OCI-LY7 (cell line): ENCODE data around the gene NELFCD. TPM values are rescaled to one million over a fixed set of nuclear protein-coding genes. Genes with fewer than 3 reads are reported as not detected.

Experiments used
- BruUV-seq: library from RNA; stranded (reverse); fragments of 400-500 nt; replicated peaks from 2 replicates; lab custom pipeline; 2021; lab: Mats Ljungman, UMichigan
- CTCF ChIA-PET: fragments of 300-600 bp; sonication (Branson Sonifier 250); formaldehyde crosslinking; loops from one replicate; lab custom pipeline; 2022; ENCODE audit warnings: antibody characterized with exemption; ENCODE audit not compliant: unreplicated experiment; lab: Charles Lee
- POLR2A ChIA-PET: fragments of 300-600 bp; sonication (Branson Sonifier 250); formaldehyde crosslinking; loops from one replicate; lab custom pipeline; 2022; ENCODE audit warnings: antibody characterized with exemption; lab: Charles Lee
- DNase-seq: peaks from one replicate; pipeline ENCODE4 v3.0.0-alpha.2; 2015; ENCODE audit warnings: low spot score
- H2AFZ ChIP-seq: fragments of 200-600 bp; sonication (generic), shearing (Covaris generic); 2 replicates; pipeline ENCODE4 v1.6.1; 2014; ENCODE audit warnings: mild to moderate bottlenecking, antibody characterized with exemption, low read length, moderate library complexity
- H3K27ac ChIP-seq: fragments of 200-600 bp; sonication (generic); 2 replicates; pipeline ENCODE4 v1.5.1; 2014; ENCODE audit warnings: mixed run types, low read depth, mild to moderate bottlenecking, moderate library complexity, low read length, inconsistent platforms; ENCODE audit not compliant: poor library complexity, severe bottlenecking
- H3K36me3 ChIP-seq: fragments of 200-600 bp; sonication (generic); 2 replicates; pipeline ENCODE4 v1.6.1; 2014; ENCODE audit warnings: mild to moderate bottlenecking, antibody characterized with exemption, low read length, moderate library complexity, mixed read lengths; ENCODE audit not compliant: insufficient read depth
- H3K4me1 ChIP-seq: fragments of 200-600 bp; sonication (generic); 2 replicates; pipeline ENCODE4 v1.5.1; 2014; ENCODE audit warnings: mild to moderate bottlenecking, low read length; ENCODE audit not compliant: insufficient read depth, poor library complexity, severe bottlenecking
- H3K4me2 ChIP-seq: fragments of 200-600 bp; sonication (generic); 2 replicates; pipeline ENCODE4 v1.6.1; 2014; ENCODE audit warnings: mild to moderate bottlenecking, low read length
- H3K4me3 ChIP-seq: fragments of 200-600 bp; sonication (generic); 2 replicates; pipeline ENCODE4 v1.5.1; 2014; ENCODE audit warnings: mild to moderate bottlenecking, low read depth, low read length; ENCODE audit not compliant: poor library complexity, severe bottlenecking
- H3K79me2 ChIP-seq: fragments of 200-600 bp; sonication (generic); 2 replicates; pipeline ENCODE4 v1.6.1; 2016; ENCODE audit warnings: low read depth, mild to moderate bottlenecking, low read length, moderate library complexity, mixed read lengths; ENCODE audit not compliant: insufficient read depth
- H3K9me2 ChIP-seq: fragments of 200-600 bp; sonication (generic); 2 replicates; pipeline ENCODE4 v1.6.1; 2016; ENCODE audit warnings: mild to moderate bottlenecking, low read length, mixed read lengths; ENCODE audit not compliant: insufficient read depth
- H3K9me3 ChIP-seq: fragments of 200-600 bp; sonication (generic); 2 replicates; pipeline ENCODE4 v1.6.1; 2014; ENCODE audit warnings: mild to moderate bottlenecking, mixed run types, low read length, mixed read lengths
- H4K20me1 ChIP-seq: fragments of 200-600 bp; sonication (generic); 2 replicates; pipeline ENCODE4 v1.6.1; 2014; ENCODE audit warnings: mild to moderate bottlenecking, antibody characterized with exemption, low read length, moderate library complexity, mixed read lengths; ENCODE audit not compliant: insufficient read depth
- CTCF ChIP-seq: fragments of 200-600 bp; sonication (generic); conservative IDR thresholded peaks from 2 replicates; pipeline ENCODE4 v1.5.1; 2014; ENCODE audit warnings: mild to moderate bottlenecking, antibody characterized with exemption, low read length, moderate library complexity, mixed read lengths
- EZH2phosphoT487 ChIP-seq: fragments of 200-600 bp; sonication (generic); IDR thresholded peaks from 2 replicates; pipeline ENCODE4 v1.6.1; 2018; ENCODE audit warnings: low read depth, borderline replicate concordance, mild to moderate bottlenecking, mixed run types, antibody characterized with exemption, low read length, moderate library complexity, mixed read lengths
- intact Hi-C: fragments of 100-400 bp; cut with micrococcal nuclease; formaldehyde crosslinking; loops from one replicate; pipeline ENCODE4 v1.10.0; 2022; ENCODE audit not compliant: unreplicated experiment
- total RNA-seq, 2 experiments: library from RNA; depleted of rRNA in 1 of 2; stranded (reverse); fragments of >200 nt in 1 of 2; shearing (Covaris generic) in 1 of 2; gene quantifications; 2 replicates each; pipeline ENCODE4 v1.2.3, GENCODE V29; 2014 to 2022

The NELFCD gene
- total RNA-seq, 2 experiments from 2014 or later = 90.7 to 143 TPM

DNA sequence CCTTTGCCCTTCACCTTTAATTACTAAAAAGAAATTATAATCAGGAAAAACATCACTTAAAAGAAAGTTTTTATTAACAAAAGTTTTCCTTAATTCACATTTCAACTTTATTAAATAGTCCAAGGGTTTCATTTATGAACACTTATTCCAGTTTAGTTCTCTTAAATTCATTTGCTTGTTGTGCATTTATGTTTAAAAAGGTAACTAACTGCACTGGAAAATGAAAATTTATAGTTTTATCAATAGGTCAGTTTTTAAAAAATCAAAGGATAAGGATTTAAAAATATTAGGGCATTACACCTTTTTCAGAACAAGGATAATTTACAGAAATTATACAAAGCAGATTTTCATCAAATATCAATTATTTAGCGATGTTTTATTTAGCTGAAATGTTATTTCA is 52.0 kb downstream of the NELFCD start:
- TF ChIP-seq EZH2phosphoT487 (no peak), CTCF (no peak)
- H3K9me2 ChIP-seq = no peaks in the 10 kb centered on the region
- no peak overlapping the region; the same call in 1 of the 2 replicates for H2AFZ ChIP-seq
- no peak for DNase-seq
- intact Hi-C loops = loop anchor here (2.0 to 5.0 kb wide), 2 partner anchors 126 to 140 kb away; no protein-coding TSS in a partner anchor
- peak overlapping the region; percentile 73 for H3K4me2 ChIP-seq
- CTCF ChIA-PET = no interaction called here
- H3K27ac ChIP-seq = peak overlapping the region; percentile 72
- POLR2A ChIA-PET = interaction anchor here (0.8 to 4.3 kb wide), 7 partner anchors 8 to 132 kb away, joined by 3 to 32 read pairs (median 6); partner anchors contain the start of genes PRELID3B and TUBB1
- H3K36me3 ChIP-seq = peaks cover 87% of the 10 kb centered on the region
- BruUV-seq = no TSS peak
- peaks cover 37% of the 10 kb centered on the region for H4K20me1 ChIP-seq
- H3K79me2 ChIP-seq = peaks cover 64% of the 10 kb centered on the region
- H3K4me1 ChIP-seq = peaks cover 49% of the 10 kb centered on the region
- no peaks in the 10 kb centered on the region for H3K9me3 ChIP-seq
- H3K4me3 ChIP-seq = peak overlapping the region; percentile 76

GRCh38 chr20:59033616-59034165 is 52.6 kb downstream of the NELFCD start:
- Histone ChIP-seq H3K27ac (peak overlapping the region; percentile 4), H3K4me1 (peaks cover 49% of the 10 kb centered on the region), H3K9me2 (no peaks in the 10 kb centered on the region), H4K20me1 (peaks cover 36% of the 10 kb centered on the region), H3K9me3 (no peaks in the 10 kb centered on the region), H3K79me2 (peaks cover 64% of the 10 kb centered on the region), H3K36me3 (peaks cover 87% of the 10 kb centered on the region), H3K4me2 (peak overlapping the region; percentile 73), H2AFZ (no peak overlapping the region), H3K4me3 (no peak overlapping the region)
- intact Hi-C loops = loop anchor here (2.0 to 5.0 kb wide), 2 partner anchors 126 to 141 kb away; no protein-coding TSS in a partner anchor
- no peak for DNase-seq
- CTCF ChIA-PET = no interaction called here
- no peak for TF ChIP-seq CTCF
- no peak for TF ChIP-seq EZH2phosphoT487
- no TSS peak for BruUV-seq
- POLR2A ChIA-PET = interaction anchor here (0.6 to 4.3 kb wide), 8 partner anchors 8 to 147 kb away, joined by 3 to 32 read pairs (median 4); partner anchors contain the start of gene PRELID3B

- ChIA-PET CTCF (no interaction called here), POLR2A (no interaction called here)
- no peaks in the 10 kb centered on the region for H3K9me3 ChIP-seq
- H4K20me1 ChIP-seq = peaks cover 31% of the 10 kb centered on the region; the same call in 1 of the 2 replicates
- peaks cover 49% of the 10 kb centered on the region for H3K4me1 ChIP-seq
- no peak for DNase-seq
- H3K9me2 ChIP-seq = no peaks in the 10 kb centered on the region
- intact Hi-C loops = no loop called here
- H3K79me2 ChIP-seq = peaks cover 64% of the 10 kb centered on the region
- no peak overlapping the region for H3K4me2 ChIP-seq
- H3K27ac ChIP-seq = no peak overlapping the region
- TF ChIP-seq CTCF (no peak), EZH2phosphoT487 (no peak)
- no peak overlapping the region for H3K4me3 ChIP-seq
- peaks cover 86% of the 10 kb centered on the region for H3K36me3 ChIP-seq
- no peak overlapping the region for H2AFZ ChIP-seq
- BruUV-seq = no TSS peak
Observed at GRCh38 chr20:59035381-59035780, 54.3 kb downstream of the NELFCD start.
